Breast epithelium (tissue), 4 donors: ENCODE results near the gene JPH2. TPM values are rescaled to one million over a fixed set of nuclear protein-coding genes. Genes with fewer than 3 reads are reported as not detected.
A peak's percentile ranks its signal among the peaks of the same experiment; 100 is the strongest.

Experiments used
- DNase-seq, 2 donors: peaks; one replicate each; pipeline ENCODE4 v3.0.0-alpha.2; 2019; ENCODE audit warnings: low spot score in 2 of 2
- H3K27ac ChIP-seq, 2 donors: fragments of 200-600 bp; sonication (generic) in 1 of 2; one replicate each; pipeline ENCODE4 v1.5.1; 2016 to 2019; ENCODE audit warnings: mild to moderate bottlenecking in 1 of 2
- H3K27me3 ChIP-seq, 2 donors: fragments of 200-600 bp; sonication (generic) in 1 of 2; one replicate each; pipeline versions ENCODE4 v1.5.1 to v1.6.0; 2017 to 2019; ENCODE audit warnings: control low read depth in 1 of 2, mild to moderate bottlenecking in 1 of 2
- H3K36me3 ChIP-seq: fragments of 200-600 bp; one replicate; pipeline ENCODE4 v1.5.1; 2019
- H3K4me1 ChIP-seq, 2 donors: fragments of 200-600 bp; sonication (generic); one replicate each; pipeline ENCODE4 v1.5.1; 2016 to 2019; ENCODE audit warnings: control low read depth in 1 of 2
- H3K4me3 ChIP-seq, 3 donors: fragments of 200-600 bp; sonication (generic); 1 replicate in 2 of 3; 2 replicates in 1 of 3; pipeline ENCODE4 v1.5.1; 2016 to 2019; ENCODE audit warnings: mild to moderate bottlenecking in 3 of 3, moderate library complexity in 2 of 3
- H3K9me3 ChIP-seq, 2 donors: fragments of 200-600 bp; sonication (generic) in 1 of 2; one replicate each; pipeline ENCODE4 v1.5.1; 2016 to 2019; ENCODE audit warnings: control low read depth in 1 of 2
- CTCF ChIP-seq, 3 donors: fragments of 450-650 bp; IDR thresholded peaks; one replicate each; pipeline ENCODE4 v1.5.1; 2016 to 2017; ENCODE audit warnings: antibody characterized with exemption in 3 of 3, mild to moderate bottlenecking in 3 of 3, moderate library complexity in 3 of 3
- POLR2A ChIP-seq: fragments of 450-650 bp; IDR thresholded peaks from one replicate; pipeline ENCODE4 v1.6.1; 2016; ENCODE audit warnings: antibody characterized with exemption, mild to moderate bottlenecking, moderate library complexity
- POLR2AphosphoS5 ChIP-seq, 3 donors: sonication (generic); formaldehyde crosslinking; IDR thresholded peaks; one replicate each; pipeline ENCODE4 v1.6.1; 2017; ENCODE audit warnings: antibody characterized with exemption in 3 of 3
- intact Hi-C: fragments of 100-400 bp; cut with DNase I; formaldehyde crosslinking; loops from one replicate; pipeline ENCODE4 v1.15.1; 2023; ENCODE audit warnings: low total_unique reads
- total RNA-seq, 3 donors: library from RNA; depleted of rRNA; stranded (reverse); fragments of >200 nt; gene quantifications; one replicate each; pipeline ENCODE4 v1.1.0, GENCODE V29; 2016

The JPH2 gene
- total RNA-seq, 3 donors from 2014 or later: 9.3 to 16.4 (median 16.2) TPM

- peak overlapping the region; percentile 84 to 98 (median 98) for H3K4me3 ChIP-seq
- H3K27ac ChIP-seq: peak overlapping the region in 1 of 2 donors; percentile 98
Observed at GRCh38 chr20:44208165-44208564, 21.2 kb upstream of the JPH2 start.

DNA sequence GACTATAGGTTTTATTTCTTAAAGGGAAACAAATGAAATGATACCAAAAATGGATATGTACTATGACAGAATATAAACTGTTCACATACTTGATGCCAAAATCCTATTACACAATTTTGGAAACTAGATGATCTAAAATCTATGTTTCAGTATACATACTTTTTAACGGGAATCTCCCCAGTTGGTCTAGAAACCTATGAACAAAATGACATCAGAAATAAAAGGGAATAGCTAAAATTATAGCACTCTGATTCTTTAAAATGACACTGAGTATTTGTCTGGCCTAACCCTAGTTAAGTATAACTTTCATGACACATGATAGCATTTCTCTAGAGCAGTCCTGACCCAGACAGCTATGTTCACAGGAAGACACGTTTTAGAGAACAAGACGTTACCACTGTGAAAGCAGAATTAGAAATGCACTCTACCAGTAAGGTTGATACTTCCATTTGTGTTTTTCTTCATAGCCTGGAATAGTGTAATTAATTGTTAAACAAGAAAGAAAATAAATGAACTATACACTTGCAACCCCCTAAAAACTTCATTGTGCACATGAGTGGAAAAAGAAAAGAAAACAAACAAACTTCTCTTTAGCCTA, 20.2 kb upstream of the JPH2 start:
- peaks cover 5 to 17% of the 10 kb centered on the region in 2 donors for H3K4me1 ChIP-seq
- TF ChIP-seq POLR2AphosphoS5 (IDR thresholded peaks at IDR 0.05): no peak
- TF ChIP-seq CTCF (IDR thresholded peaks at IDR 0.05): no peak
- TF ChIP-seq POLR2A: no peak
- H3K36me3 ChIP-seq: no peaks in the 10 kb centered on the region
- intact Hi-C loops: no loop called here
- H3K27me3 ChIP-seq: no peaks in the 10 kb centered on the region
- H3K9me3 ChIP-seq: no peaks in the 10 kb centered on the region
- H3K27ac ChIP-seq: peak overlapping the region in 1 of 2 donors; percentile 98
- no peak overlapping the region for H3K4me3 ChIP-seq
- DNase-seq: no peak

More at GRCh38 chr20:44208165-44208564, 21.2 kb upstream of the JPH2 start:
- Histone ChIP-seq H3K9me3 (no peaks in the 10 kb centered on the region), H3K4me1 (peaks cover 5 to 17% of the 10 kb centered on the region in 2 donors), H3K36me3 (no peaks in the 10 kb centered on the region), H3K27me3 (no peaks in the 10 kb centered on the region)
- intact Hi-C loops: no loop called here
- no peak for DNase-seq
- TF ChIP-seq POLR2AphosphoS5 (IDR thresholded peaks at IDR 0.05) (no peak), CTCF (IDR thresholded peaks at IDR 0.05) (no peak), POLR2A (no peak)

DNA sequence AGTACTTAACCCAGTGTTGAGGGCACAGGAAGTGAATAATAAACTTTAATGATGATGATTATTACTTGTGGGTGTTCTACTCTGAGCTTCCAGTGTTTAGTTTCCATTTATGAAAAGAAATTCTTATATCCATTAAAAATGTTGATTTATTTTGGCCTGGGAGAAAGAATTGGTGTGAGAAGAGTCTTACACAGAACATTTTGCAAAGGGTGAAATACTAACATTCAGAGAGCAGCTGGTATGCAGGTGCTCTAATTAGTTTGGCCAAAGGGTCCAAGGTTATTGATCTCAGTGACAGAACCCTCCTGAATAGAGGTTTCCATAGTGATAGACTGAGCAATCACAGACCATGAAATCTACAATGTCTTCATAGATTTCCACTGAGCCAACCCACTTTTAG, 19.1 kb upstream of the JPH2 start:
- intact Hi-C loops: no loop called here
- no peaks in the 10 kb centered on the region for H3K27me3 ChIP-seq
- no peak for DNase-seq
- no peaks in the 10 kb centered on the region for H3K9me3 ChIP-seq
- H3K36me3 ChIP-seq: no peaks in the 10 kb centered on the region
- no peak for TF ChIP-seq POLR2AphosphoS5 (IDR thresholded peaks at IDR 0.05)
- TF ChIP-seq CTCF (IDR thresholded peaks at IDR 0.05): no peak
- TF ChIP-seq POLR2A: no peak
- H3K4me1 ChIP-seq: peaks cover 0 to 12% of the 10 kb centered on the region in 2 donors
- H3K27ac ChIP-seq: no peak overlapping the region
- H3K4me3 ChIP-seq: no peak overlapping the region

DNA sequence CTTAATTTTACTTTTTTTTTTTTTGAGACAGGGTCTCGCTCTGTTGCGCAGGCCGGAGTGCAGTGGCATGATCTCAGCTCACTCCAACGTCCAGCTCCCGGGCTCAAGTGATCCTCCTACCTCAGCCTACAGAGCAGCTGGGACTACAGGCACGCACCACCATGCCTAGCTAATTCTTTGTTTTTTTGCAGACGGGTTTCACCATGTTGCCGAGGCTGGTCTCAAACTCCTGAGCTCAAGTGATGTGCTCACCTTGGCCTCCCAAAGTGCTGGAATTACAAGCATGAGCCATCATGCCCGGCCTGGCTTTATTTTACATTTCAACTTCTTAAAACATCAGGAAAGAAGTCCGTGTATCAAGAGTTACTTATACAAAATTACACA, 17.8 kb upstream of the JPH2 start:
- no peaks in the 10 kb centered on the region for H3K9me3 ChIP-seq
- no peak for DNase-seq
- TF ChIP-seq CTCF (IDR thresholded peaks at IDR 0.05) (no peak), POLR2A (no peak), POLR2AphosphoS5 (IDR thresholded peaks at IDR 0.05) (no peak)
- H3K27me3 ChIP-seq: no peaks in the 10 kb centered on the region
- no peaks in the 10 kb centered on the region for H3K36me3 ChIP-seq
- no peak overlapping the region for H3K4me3 ChIP-seq
- peak overlapping the region; percentile 81 to 86 for H3K27ac ChIP-seq
- intact Hi-C loops: no loop called here
- peaks cover 0 to 12% of the 10 kb centered on the region in 2 donors for H3K4me1 ChIP-seq

DNA sequence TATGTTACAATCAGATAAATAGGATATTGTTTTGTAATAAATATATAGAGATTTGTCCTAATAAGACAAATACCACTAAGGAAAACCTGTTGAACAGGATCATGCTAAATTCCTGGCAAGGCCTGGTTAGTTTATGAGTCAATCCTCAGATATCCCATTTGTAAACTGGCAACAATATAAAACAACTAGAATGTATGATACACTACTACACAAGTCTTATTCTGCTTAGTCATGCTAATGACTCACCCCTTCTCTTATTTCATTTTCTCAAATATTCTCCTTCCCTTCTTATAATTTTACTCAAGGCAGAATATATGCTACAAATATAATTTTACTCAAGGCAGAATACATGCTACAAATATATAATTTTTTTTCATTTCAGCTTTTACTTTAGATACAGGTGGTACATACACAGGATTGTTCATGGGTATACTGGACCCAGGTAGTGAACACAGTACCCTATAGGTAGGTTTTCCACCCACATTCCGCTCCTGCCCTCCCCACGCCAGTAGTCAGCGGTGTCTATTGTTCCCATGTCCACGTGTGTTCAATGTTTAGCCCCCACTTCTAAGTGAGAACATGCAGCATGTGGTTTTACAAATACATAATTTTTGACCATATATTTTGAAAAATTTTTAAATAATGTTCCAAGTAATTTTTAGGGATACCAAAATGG, 17.3 kb upstream of the JPH2 start:
- DNase-seq: no peak
- Histone ChIP-seq H3K4me3 (no peak overlapping the region), H3K9me3 (no peaks in the 10 kb centered on the region), H3K4me1 (peaks cover 0 to 12% of the 10 kb centered on the region in 2 donors), H3K27ac (peak overlapping the region; percentile 81 to 86), H3K36me3 (no peaks in the 10 kb centered on the region), H3K27me3 (no peaks in the 10 kb centered on the region)
- intact Hi-C loops: no loop called here
- TF ChIP-seq POLR2AphosphoS5 (IDR thresholded peaks at IDR 0.05) (no peak), POLR2A (no peak), CTCF (IDR thresholded peaks at IDR 0.05) (no peak)
